Iris pigment epithelial cell (primary cell): ENCODE data around the gene CLDN4.
A peak's percentile ranks its signal among the peaks of the same experiment; 100 is the strongest.
"Not testable (repeated sequence)": the region's sequence is repeated elsewhere in the genome, so short reads cannot be mapped to it uniquely, and the experiment has no call there.

Experiments used
- DNase-seq: peaks from one replicate; pipeline ENCODE4 v3.0.0-alpha.2; 2011; ENCODE audit warnings: low read depth

CLDN4 gene

DNA sequence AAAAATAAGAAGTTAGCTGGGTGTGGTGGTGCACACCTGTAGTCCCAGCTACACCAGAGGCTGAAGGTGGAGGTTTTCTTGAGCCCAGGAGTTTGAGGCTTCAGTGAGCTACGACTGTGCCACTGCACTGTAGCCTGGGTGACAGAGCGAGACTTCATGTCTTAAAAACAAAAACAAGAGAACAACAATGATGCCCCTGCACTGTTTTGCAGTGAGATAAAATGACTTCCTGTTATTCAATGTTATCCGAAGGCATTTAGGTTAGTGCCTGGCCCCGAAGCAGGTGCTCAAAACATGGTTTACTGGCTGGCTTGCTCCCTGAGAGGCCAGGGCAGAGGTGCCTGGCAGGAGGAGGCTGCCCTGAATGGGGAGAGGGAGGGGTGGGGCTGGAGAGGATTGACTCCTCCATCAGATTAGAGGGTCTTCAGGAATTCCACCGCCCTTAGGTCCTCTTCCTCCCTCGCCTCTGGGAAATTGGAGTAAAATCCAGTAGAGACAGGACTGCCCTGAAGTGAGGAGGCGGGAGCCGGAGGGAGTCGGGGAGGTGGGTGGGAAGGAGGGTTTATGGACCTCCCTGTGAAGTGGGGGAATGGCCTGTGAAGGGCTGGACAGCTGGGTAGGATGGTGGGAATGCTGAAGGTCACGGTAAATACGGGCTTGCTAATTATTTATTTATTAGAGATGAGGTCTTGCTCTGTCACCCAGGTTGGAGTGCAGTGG, 6.8 kb upstream of the CLDN4 start:
- DNase-seq = no peak

- DNase-seq = no peak
Measured at GRCh38 chr7:73824986-73825385, 5.8 kb upstream of the CLDN4 start.

DNA sequence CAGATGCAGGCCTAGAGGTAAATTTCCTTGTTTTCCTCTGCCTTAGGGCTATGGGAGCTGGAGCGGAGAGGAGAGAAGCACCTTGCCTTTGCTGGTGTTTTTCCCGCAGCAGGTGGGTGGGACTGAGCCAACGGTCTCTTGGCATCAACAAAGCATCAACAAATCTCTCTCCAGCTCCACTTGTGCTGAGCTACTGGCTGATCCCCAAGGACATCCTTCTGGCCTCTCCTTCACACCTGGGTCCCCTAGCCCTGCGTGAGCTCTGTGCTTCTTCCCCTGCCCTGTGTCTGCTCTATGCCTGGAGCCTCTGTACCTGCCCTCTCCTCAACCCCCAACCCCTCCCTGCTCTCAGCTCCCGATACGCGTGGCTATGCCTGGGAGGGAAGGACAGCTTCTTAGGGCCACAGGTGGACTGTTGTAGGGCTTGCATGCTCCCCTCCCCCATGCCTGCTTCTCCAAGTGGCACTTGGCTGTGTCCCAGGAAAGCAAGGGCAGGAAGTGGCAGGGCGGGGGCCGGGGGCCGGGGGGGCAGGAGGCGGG, 3.2 kb upstream of the CLDN4 start:
- no peak for DNase-seq

- DNase-seq = peak; percentile 63
Measured at GRCh38 chr7:73828107-73828803, 2.5 kb upstream of the CLDN4 start.

DNA sequence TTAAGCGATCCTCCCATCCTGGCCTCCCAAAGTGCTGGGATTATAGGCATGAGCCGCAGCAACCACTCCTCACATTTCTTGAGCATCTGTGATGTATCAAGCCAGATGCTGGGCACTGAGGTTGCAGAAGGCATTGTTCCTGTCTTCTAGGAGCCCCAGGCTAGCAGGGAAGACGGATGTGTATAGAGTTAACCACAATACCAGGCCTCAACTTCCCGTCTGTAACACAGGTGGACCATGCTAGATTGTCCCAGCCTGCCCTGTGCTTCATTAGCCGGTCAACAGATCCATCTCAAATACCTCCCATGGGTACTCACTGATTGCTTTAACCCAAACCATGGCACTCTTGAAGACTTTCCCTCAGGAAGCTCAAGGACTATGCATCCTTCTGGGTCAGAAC, 1.8 kb upstream of the CLDN4 start:
- DNase-seq = no peak

- no peak for DNase-seq
Measured at GRCh38 chr7:73829505-73829904, 1.3 kb upstream of the CLDN4 start.

GRCh38 chr7:73829921-73830680, 695 bp upstream of the CLDN4 start:
- DNase-seq = no peak

DNA sequence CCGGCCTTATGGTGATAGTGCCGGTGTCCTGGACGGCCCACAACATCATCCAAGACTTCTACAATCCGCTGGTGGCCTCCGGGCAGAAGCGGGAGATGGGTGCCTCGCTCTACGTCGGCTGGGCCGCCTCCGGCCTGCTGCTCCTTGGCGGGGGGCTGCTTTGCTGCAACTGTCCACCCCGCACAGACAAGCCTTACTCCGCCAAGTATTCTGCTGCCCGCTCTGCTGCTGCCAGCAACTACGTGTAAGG, 713 bp downstream of the CLDN4 start:
- DNase-seq = no peak

DNA sequence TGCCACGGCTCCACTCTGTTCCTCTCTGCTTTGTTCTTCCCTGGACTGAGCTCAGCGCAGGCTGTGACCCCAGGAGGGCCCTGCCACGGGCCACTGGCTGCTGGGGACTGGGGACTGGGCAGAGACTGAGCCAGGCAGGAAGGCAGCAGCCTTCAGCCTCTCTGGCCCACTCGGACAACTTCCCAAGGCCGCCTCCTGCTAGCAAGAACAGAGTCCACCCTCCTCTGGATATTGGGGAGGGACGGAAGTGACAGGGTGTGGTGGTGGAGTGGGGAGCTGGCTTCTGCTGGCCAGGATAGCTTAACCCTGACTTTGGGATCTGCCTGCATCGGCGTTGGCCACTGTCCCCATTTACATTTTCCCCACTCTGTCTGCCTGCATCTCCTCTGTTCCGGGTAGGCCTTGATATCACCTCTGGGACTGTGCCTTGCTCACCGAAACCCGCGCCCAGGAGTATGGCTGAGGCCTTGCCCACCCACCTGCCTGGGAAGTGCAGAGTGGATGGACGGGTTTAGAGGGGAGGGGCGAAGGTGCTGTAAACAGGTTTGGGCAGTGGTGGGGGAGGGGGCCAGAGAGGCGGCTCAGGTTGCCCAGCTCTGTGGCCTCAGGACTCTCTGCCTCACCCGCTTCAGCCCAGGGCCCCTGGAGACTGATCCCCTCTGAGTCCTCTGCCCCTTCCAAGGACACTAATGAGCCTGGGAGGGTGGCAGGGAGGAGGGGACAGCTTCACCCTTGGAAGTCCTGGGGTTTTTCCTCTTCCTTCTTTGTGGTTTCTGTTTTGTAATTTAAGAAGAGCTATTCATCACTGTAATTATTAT, 1.2 kb downstream of the CLDN4 start:
- DNase-seq = no peak

DNA sequence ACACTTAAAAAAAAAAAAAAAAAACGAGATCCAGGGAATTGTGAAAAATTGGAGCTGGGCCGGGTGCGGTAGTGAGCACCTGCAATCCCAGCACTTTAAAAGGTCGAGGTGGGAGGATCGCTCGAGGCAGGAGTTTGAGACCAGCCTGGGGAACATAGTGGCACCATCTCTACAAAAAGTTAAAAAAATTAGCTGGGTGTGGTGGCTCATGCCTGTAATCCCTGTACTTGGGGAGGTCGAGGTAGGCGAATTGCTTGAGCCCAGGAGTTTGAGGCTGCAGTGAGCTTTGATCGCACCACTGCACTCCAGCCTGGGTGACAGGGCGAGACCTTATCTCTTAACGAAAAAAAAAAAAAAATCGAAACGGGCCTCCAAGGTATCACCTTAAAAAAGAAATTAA, 2.0 kb downstream of the CLDN4 start:
- DNase-seq = no peak

DNA sequence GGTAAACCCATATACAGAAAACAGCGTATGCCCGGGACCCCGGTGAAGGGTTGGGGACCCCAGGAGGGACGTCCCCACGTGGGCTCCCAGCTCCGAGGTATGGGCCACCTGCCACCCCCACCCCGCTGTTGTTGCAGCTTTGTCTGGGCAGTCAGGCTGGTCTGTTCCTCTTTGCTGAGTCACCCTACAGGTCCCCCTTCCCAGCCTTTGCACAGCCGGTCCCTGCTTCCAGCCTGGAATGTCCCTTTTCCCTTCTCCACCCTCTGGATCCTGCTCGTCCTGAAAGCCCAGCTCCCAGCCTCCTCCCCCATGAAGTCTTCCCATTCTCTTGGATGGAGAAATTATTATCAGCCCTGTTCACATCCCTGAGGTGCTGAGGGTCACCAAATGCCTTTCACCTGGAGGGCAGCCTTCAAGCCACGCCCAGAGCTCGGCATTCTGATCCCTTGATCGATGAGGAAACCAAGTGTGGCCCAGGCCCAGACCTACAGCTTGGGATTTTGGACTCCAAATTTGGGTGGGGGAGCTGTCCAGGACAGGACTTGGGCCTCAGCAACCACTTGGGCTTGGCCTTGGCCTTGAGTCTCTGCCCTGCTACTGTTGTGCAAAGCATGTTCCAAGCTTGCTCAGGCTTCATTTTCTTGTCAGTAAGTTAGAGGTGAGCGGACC, 2.6 kb downstream of the CLDN4 start:
- no peak for DNase-seq

GRCh38 chr7:73834626-73835191, 3.9 kb downstream of the CLDN4 start:
- DNase-seq = no peak

GRCh38 chr7:73837167-73837566, 6.4 kb downstream of the CLDN4 start:
- not testable (repeated sequence) for DNase-seq

GRCh38 chr7:73838642-73839041, 7.8 kb downstream of the CLDN4 start:
- no peak for DNase-seq

DNA sequence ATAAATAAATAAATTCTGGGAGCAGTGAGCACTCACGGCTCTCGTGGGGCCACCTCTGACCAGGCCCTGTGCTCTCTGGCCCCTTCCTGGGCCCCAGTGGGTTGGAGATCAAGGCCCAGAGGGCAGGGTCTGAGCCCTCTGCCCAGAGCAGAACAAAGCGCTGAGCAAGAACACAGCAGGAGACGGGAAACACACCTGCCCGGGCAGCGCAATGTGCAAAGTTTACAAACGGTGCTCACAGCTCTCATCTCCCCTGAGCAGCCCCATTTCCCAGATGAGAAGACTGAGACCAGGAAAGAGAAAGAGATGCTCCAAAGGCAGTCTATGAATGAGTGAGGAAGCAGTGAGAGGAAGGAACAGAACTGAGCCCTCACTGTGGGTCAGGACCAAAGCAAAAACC, 8.5 kb downstream of the CLDN4 start:
- no peak for DNase-seq

GRCh38 chr7:73839743-73840714, 9.2 kb downstream of the CLDN4 start:
- DNase-seq = no peak

GRCh38 chr7:73840715-73841379, 10.1 kb downstream of the CLDN4 start:
- DNase-seq = no peak

- DNase-seq = no peak
Measured at GRCh38 chr7:73841689-73842066, 10.9 kb downstream of the CLDN4 start.
